Glomerular visceral epithelial cell (primary cell): ENCODE measurements around the gene CD3G.
"Not testable (repeated sequence)": the region's sequence is repeated elsewhere in the genome, so short reads cannot be mapped to it uniquely, and the experiment has no call there.

Experiments used
- DNase-seq: peaks from one replicate; pipeline ENCODE4 v3.0.0-alpha.2; 2016; ENCODE audit errors: extremely low spot score

The CD3G gene

GRCh38 chr11:118379497-118379896 is 35.4 kb downstream of the CD3G start:
- DNase-seq, result no peak

- DNase-seq, result no peak
These were observed 36.4 kb downstream of the CD3G start for GRCh38 chr11:118380571-118380970.

GRCh38 chr11:118382954-118383353 is 38.8 kb downstream of the CD3G start:
- DNase-seq, result no peak

- DNase-seq, result no peak
These were observed 39.5 kb downstream of the CD3G start for GRCh38 chr11:118383657-118384056.

GRCh38 chr11:118396097-118396501 is 52.0 kb downstream of the CD3G start:
- DNase-seq, result no peak

GRCh38 chr11:118397448-118397847 is 53.3 kb downstream of the CD3G start:
- DNase-seq, result no peak

GRCh38 chr11:118398791-118399559 is 54.8 kb downstream of the CD3G start:
- DNase-seq, result no peak

GRCh38 chr11:118401151-118401879 is 57.2 kb downstream of the CD3G start, which contains the start of gene ATP5MG:
TSS of gene ATP5MG (plus strand) at chr11:118401606. CDS start at chr11:118401666, 60 bp downstream.
- DNase-seq, result peak; percentile 88

GRCh38 chr11:118401880-118402590 is 57.9 kb downstream of the CD3G start:
- DNase-seq, result peak; percentile 39

GRCh38 chr11:118402594-118402993 is 58.5 kb downstream of the CD3G start:
- DNase-seq, result not testable (repeated sequence)
